Neural cell (in vitro differentiated cells): ENCODE data around the gene UACA. TPM values are rescaled to one million over a fixed set of nuclear protein-coding genes. Genes with fewer than 3 reads are reported as not detected.
"Not testable (repeated sequence)": the region's sequence is repeated elsewhere in the genome, so short reads cannot be mapped to it uniquely, and the experiment has no call there.

Experiments used
- H2AFZ ChIP-seq: fragments of 200-600, 300-800 bp; sonication (generic), shearing (Covaris generic); 2 replicates; pipeline ENCODE4 v1.6.0; 2014; ENCODE audit warnings: low read depth, mild to moderate bottlenecking, antibody characterized with exemption, low read length, moderate library complexity
- H3F3A ChIP-seq: fragments of 200-600 bp; shearing (Covaris generic); 2 replicates; pipeline ENCODE4 v1.6.1; 2016; ENCODE audit warnings: mild to moderate bottlenecking, moderate library complexity, mixed read lengths, antibody characterized with exemption, low read length; ENCODE audit not compliant: insufficient read depth, poor library complexity, severe bottlenecking
- H3K27ac ChIP-seq: fragments of 200-600, 300-800 bp; sonication (generic), shearing (Covaris generic); 2 replicates; pipeline ENCODE4 v1.5.1; 2014; ENCODE audit warnings: mild to moderate bottlenecking, low read length, moderate library complexity
- H3K27me3 ChIP-seq: fragments of 300-800, 200-600 bp; sonication (generic), shearing (Covaris generic); 2 replicates; pipeline ENCODE4 v1.6.0; 2014; ENCODE audit warnings: mild to moderate bottlenecking, low read depth, low read length, moderate library complexity; ENCODE audit not compliant: insufficient read depth
- H3K36me3 ChIP-seq: fragments of 300-800, 200-600 bp; sonication (generic), shearing (Covaris generic); 2 replicates; pipeline ENCODE4 v1.5.1; 2014; ENCODE audit warnings: mild to moderate bottlenecking, antibody characterized with exemption, low read length, moderate library complexity; ENCODE audit not compliant: insufficient read depth
- H3K4me2 ChIP-seq: fragments of 300-800, 200-600 bp; sonication (generic), shearing (Covaris generic); 2 replicates; pipeline ENCODE4 v1.6.0; 2014; ENCODE audit warnings: mild to moderate bottlenecking, low read length
- H3K4me3 ChIP-seq: fragments of 300-800, 200-600 bp; sonication (generic), shearing (Covaris generic); 2 replicates; pipeline ENCODE4 v1.5.1; 2014; ENCODE audit warnings: mild to moderate bottlenecking, low read length, moderate library complexity
- H3K79me2 ChIP-seq: fragments of 200-600 bp; shearing (Covaris generic); replicated peaks from 2 replicates; pipeline ENCODE4 v1.6.0; 2014; ENCODE audit warnings: mild to moderate bottlenecking, low read length, moderate library complexity; ENCODE audit not compliant: insufficient read depth
- H3K9ac ChIP-seq: fragments of 300-800, 200-600 bp; sonication (generic), shearing (Covaris generic); 2 replicates; pipeline ENCODE4 v1.6.1; 2016; ENCODE audit warnings: mild to moderate bottlenecking, low read length, mixed read lengths
- H3K9me2 ChIP-seq: fragments of 200-600 bp; shearing (Covaris generic); 2 replicates; pipeline ENCODE4 v1.6.1; 2016; ENCODE audit warnings: mild to moderate bottlenecking, low read length, mixed read lengths; ENCODE audit not compliant: insufficient read depth
- H3K9me3 ChIP-seq: fragments of 200-600, 300-800 bp; sonication (generic), shearing (Covaris generic); 2 replicates; pipeline ENCODE4 v1.6.1; 2016; ENCODE audit warnings: mild to moderate bottlenecking, mixed run types, low read length, moderate library complexity, mixed read lengths
- H4K20me1 ChIP-seq: fragments of 200-600 bp; shearing (Covaris generic); 2 replicates; pipeline ENCODE4 v1.6.1; 2016; ENCODE audit warnings: mild to moderate bottlenecking, mixed run types; ENCODE audit not compliant: insufficient read depth
- EP300 ChIP-seq: fragments of 450-650 bp; conservative IDR thresholded peaks from 2 replicates; pipeline ENCODE4 v1.6.1; 2014; ENCODE audit warnings: antibody characterized with exemption, mild to moderate bottlenecking, moderate library complexity; ENCODE audit not compliant: poor library complexity, severe bottlenecking
- EZH2 ChIP-seq: fragments of 200-600, 300-800 bp; shearing (Covaris generic), sonication (generic); IDR thresholded peaks from 2 replicates; pipeline ENCODE4 v1.6.1; 2014; ENCODE audit warnings: antibody characterized with exemption, low read length, borderline replicate concordance, mild to moderate bottlenecking; ENCODE audit not compliant: insufficient read depth, poor library complexity, severe bottlenecking
- MXI1 ChIP-seq: fragments of 450-650 bp; conservative IDR thresholded peaks from 2 replicates; pipeline ENCODE4 v1.6.1; 2014; ENCODE audit warnings: antibody characterized with exemption, mild to moderate bottlenecking; ENCODE audit not compliant: poor library complexity, severe bottlenecking
- POLR2AphosphoS5 ChIP-seq: IDR thresholded peaks from 2 replicates; pipeline ENCODE4 v1.6.1; 2012
- RAD21 ChIP-seq: fragments of 450-650 bp; conservative IDR thresholded peaks from 2 replicates; pipeline ENCODE4 v1.6.1; 2014; ENCODE audit warnings: antibody characterized with exemption, mild to moderate bottlenecking, moderate library complexity
- SMC3 ChIP-seq: fragments of 450-650 bp; conservative IDR thresholded peaks from 2 replicates; pipeline ENCODE4 v1.6.1; 2014; ENCODE audit warnings: antibody characterized with exemption, mild to moderate bottlenecking, moderate library complexity; ENCODE audit not compliant: poor library complexity
- TAF1 ChIP-seq: IDR thresholded peaks from 2 replicates; pipeline ENCODE4 v1.6.1; 2012; ENCODE audit warnings: low read depth
- polyA plus RNA-seq: library from polyadenylated mRNA; depleted of rRNA; stranded (reverse); fragments of >200 nt; gene quantifications from 2 replicates; pipeline ENCODE4 v1.2.3, GENCODE V29; 2014
- TF ChIP-seq, protein P1 (sequence below): IDR thresholded peaks from 2 replicates; pipeline ENCODE4 v1.6.1; 2012; ENCODE audit warnings: borderline replicate concordance
- TF ChIP-seq, protein P2 (sequence below): fragments of 450-650 bp; IDR thresholded peaks from 2 replicates; pipeline ENCODE4 v1.5.1; 2014; ENCODE audit warnings: antibody characterized with exemption, mild to moderate bottlenecking, moderate library complexity; ENCODE audit not compliant: poor library complexity, severe bottlenecking

UACA gene
- polyA plus RNA-seq, 1 donor from 2014 or later, result 0.10 TPM

DNA sequence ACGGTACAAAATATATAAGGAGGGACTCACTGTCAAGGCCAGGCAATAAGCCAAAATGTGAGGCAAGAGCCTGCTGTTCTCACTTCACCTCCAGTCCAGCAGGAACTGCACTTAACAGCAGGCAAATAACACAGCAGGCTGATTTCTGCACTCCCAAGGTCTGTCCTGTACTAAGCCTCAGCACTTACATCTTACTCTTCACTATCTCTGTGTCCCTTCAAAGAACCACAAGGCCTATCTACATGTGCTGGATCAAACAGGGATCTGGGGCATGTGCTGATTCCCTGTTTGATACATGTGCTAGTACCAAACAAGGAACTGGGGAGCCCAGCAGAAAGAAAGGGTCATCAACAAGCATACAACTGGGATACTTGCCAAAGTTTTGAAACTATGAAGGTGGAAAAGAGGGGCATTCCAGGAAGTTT lies 22.2 kb downstream of the UACA start:
- no peak overlapping the region for H3K27ac ChIP-seq
- no peaks in the 10 kb centered on the region for H3K36me3 ChIP-seq
- H3K4me3 ChIP-seq, result no peak overlapping the region
- H3K27me3 ChIP-seq, result no peaks in the 10 kb centered on the region
- no peaks in the 10 kb centered on the region for H3K9me2 ChIP-seq
- H3F3A ChIP-seq, result no peaks in the 10 kb centered on the region
- H3K4me2 ChIP-seq, result no peak overlapping the region
- H3K79me2 ChIP-seq, result no peaks in the 10 kb centered on the region
- no peak overlapping the region for H2AFZ ChIP-seq
- no peaks in the 10 kb centered on the region for H4K20me1 ChIP-seq
- H3K9ac ChIP-seq, result no peak overlapping the region
- TF ChIP-seq SMC3 (no peak), EZH2 (no peak), RAD21 (no peak), MXI1 (no peak), POLR2AphosphoS5 (no peak), TAF1 (no peak), EP300 (no peak)
- TF ChIP-seq, protein P1, sequence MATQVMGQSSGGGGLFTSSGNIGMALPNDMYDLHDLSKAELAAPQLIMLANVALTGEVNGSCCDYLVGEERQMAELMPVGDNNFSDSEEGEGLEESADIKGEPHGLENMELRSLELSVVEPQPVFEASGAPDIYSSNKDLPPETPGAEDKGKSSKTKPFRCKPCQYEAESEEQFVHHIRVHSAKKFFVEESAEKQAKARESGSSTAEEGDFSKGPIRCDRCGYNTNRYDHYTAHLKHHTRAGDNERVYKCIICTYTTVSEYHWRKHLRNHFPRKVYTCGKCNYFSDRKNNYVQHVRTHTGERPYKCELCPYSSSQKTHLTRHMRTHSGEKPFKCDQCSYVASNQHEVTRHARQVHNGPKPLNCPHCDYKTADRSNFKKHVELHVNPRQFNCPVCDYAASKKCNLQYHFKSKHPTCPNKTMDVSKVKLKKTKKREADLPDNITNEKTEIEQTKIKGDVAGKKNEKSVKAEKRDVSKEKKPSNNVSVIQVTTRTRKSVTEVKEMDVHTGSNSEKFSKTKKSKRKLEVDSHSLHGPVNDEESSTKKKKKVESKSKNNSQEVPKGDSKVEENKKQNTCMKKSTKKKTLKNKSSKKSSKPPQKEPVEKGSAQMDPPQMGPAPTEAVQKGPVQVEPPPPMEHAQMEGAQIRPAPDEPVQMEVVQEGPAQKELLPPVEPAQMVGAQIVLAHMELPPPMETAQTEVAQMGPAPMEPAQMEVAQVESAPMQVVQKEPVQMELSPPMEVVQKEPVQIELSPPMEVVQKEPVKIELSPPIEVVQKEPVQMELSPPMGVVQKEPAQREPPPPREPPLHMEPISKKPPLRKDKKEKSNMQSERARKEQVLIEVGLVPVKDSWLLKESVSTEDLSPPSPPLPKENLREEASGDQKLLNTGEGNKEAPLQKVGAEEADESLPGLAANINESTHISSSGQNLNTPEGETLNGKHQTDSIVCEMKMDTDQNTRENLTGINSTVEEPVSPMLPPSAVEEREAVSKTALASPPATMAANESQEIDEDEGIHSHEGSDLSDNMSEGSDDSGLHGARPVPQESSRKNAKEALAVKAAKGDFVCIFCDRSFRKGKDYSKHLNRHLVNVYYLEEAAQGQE, result no peak
- TF ChIP-seq, protein P2, sequence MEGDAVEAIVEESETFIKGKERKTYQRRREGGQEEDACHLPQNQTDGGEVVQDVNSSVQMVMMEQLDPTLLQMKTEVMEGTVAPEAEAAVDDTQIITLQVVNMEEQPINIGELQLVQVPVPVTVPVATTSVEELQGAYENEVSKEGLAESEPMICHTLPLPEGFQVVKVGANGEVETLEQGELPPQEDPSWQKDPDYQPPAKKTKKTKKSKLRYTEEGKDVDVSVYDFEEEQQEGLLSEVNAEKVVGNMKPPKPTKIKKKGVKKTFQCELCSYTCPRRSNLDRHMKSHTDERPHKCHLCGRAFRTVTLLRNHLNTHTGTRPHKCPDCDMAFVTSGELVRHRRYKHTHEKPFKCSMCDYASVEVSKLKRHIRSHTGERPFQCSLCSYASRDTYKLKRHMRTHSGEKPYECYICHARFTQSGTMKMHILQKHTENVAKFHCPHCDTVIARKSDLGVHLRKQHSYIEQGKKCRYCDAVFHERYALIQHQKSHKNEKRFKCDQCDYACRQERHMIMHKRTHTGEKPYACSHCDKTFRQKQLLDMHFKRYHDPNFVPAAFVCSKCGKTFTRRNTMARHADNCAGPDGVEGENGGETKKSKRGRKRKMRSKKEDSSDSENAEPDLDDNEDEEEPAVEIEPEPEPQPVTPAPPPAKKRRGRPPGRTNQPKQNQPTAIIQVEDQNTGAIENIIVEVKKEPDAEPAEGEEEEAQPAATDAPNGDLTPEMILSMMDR, result no peak
- no peaks in the 10 kb centered on the region for H3K9me3 ChIP-seq

DNA sequence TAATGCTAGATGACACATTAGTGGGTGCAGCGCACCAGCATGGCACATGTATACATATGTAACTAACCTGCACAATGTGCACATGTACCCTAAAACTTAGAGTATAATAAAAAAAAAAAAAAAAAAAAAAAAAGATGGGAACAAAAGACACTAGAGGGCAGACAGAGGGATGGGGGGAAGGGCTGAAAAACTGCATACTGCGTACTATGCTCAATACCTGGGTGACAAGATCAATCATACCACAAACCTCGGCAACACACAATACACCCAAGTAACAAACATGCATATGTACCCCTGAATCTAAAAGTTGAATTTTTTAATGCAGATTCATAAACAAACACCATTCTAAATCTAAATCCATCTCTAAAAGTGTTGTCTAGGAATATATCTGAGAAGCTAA lies 28.3 kb downstream of the UACA start:
- H3K9me3 ChIP-seq, H3K4me3 ChIP-seq, H3K79me2 ChIP-seq, H3K36me3 ChIP-seq, H3K27me3 ChIP-seq, H3K9ac ChIP-seq, H3K27ac ChIP-seq, H3K9me2 ChIP-seq, H3K4me2 ChIP-seq, H2AFZ ChIP-seq, H4K20me1 ChIP-seq, H3F3A ChIP-seq: not testable (repeated sequence)

DNA sequence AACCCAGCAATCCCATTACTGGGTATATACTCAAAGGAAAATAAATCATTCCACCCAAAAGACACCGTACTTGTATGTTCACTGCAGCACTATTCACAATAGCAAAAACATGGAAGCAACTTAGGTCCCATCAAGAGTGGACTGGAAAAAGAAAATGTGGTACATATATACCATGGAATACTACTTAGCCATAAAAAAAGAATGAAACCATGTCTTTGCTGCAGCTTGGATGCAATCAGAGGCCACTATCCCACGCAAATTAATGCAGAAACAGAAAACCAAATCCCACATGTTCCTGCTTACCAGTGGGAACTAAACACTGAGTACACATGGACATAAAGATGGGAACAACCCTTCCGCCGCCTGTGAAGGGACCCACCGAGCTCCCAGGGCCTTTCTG lies 34.2 kb downstream of the UACA start:
- H3K79me2 ChIP-seq, result no peaks in the 10 kb centered on the region

More for the DNA sequence above, 34.2 kb downstream of the UACA start:
- Histone ChIP-seq H4K20me1 (no peaks in the 10 kb centered on the region), H3K9me2 (no peaks in the 10 kb centered on the region), H3K4me3 (no peak overlapping the region), H3K27ac (no peak overlapping the region), H2AFZ (no peak overlapping the region), H3K9me3 (no peaks in the 10 kb centered on the region), H3K27me3 (no peaks in the 10 kb centered on the region), H3K4me2 (no peak overlapping the region), H3K36me3 (no peaks in the 10 kb centered on the region), H3F3A (no peaks in the 10 kb centered on the region), H3K9ac (no peak overlapping the region)
- TF ChIP-seq, protein P2, result no peak
- TF ChIP-seq MXI1 (no peak), EZH2 (no peak), EP300 (no peak), POLR2AphosphoS5 (no peak), SMC3 (no peak), RAD21 (no peak), TAF1 (no peak)
- TF ChIP-seq, protein P1, result no peak
